ENCODE measurements around the gene DACT3. TPM values are rescaled to one million over a fixed set of nuclear protein-coding genes. Genes with fewer than 3 reads are reported as not detected.

DACT3 gene
- total RNA-seq, 1 donor from 2014 or later: 10.0 TPM

DNA sequence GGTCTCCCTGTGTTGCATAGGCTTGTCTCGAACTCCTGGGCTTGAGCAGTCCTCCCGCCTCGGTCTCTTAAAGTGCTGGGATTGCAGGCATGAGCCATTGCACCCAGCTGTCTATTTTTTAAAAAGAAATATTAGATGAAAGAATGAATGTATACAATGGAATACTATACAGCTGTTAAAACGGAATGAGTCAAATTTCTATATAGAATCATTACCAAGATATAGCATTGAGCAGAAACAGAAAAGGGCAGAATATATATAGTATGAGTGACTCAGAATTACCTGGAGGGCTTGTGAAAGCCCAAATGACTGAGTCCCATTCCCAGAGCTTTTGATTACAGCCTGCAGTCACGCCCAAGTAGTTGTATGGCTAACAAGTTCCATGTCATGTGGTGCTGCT lies 4.4 kb downstream of the DACT3 start:
- no peak for TF ChIP-seq CTCF (IDR thresholded peaks at IDR 0.05)
- H3K27me3 ChIP-seq: peaks cover 36% of the 10 kb centered on the region
- peaks cover 17% of the 10 kb centered on the region for H3K4me1 ChIP-seq
- DNase-seq (no peak), ATAC-seq (no peak)
- H3K36me3 ChIP-seq: no peaks in the 10 kb centered on the region
- H3K4me3 ChIP-seq: no peak overlapping the region
- intact Hi-C loops (cut with DNase I): no loop called here
- H3K27ac ChIP-seq: no peak overlapping the region
- no peaks in the 10 kb centered on the region for H3K9me3 ChIP-seq

- no peak for TF ChIP-seq CTCF (IDR thresholded peaks at IDR 0.05)
These were observed 6.3 kb downstream of the DACT3 start for GRCh38 chr19:46654621-46655152.

DNA sequence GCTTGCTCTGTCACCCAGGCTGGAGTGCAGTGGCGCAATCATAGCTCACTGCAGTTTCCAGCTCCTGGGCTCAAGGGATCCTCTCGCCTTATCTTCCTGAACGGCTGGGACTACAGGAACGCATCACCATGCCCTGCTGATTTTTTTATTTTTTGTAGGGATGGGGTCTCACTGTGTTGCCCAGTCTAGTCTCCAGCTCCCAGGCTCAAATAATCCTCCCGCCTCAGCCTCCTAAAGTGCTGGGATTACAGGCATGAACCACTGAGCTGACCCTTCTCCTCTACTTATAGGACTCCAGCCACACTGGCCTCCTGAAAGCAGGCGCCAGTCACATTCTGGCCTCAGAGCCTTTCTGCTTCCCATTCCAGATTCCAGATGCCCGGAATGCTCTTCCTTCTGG lies 10.5 kb downstream of the DACT3 start:
- Histone ChIP-seq H3K36me3 (no peaks in the 10 kb centered on the region), H3K27ac (no peak overlapping the region), H3K27me3 (peaks cover 39% of the 10 kb centered on the region), H3K9me3 (no peaks in the 10 kb centered on the region), H3K4me1 (no peaks in the 10 kb centered on the region), H3K4me3 (no peak overlapping the region)
- DNase-seq: no peak
- intact Hi-C loops (cut with DNase I): no loop called here
- TF ChIP-seq CTCF (IDR thresholded peaks at IDR 0.05): no peak
- no peak for ATAC-seq

More at GRCh38 chr19:46654621-46655152, 6.3 kb downstream of the DACT3 start:
- Histone ChIP-seq H3K36me3 (no peaks in the 10 kb centered on the region), H3K27ac (no peak overlapping the region), H3K27me3 (peaks cover 36% of the 10 kb centered on the region), H3K4me3 (no peak overlapping the region), H3K9me3 (no peaks in the 10 kb centered on the region), H3K4me1 (peaks cover 4% of the 10 kb centered on the region)
- intact Hi-C loops (cut with DNase I): no loop called here
- ATAC-seq (no peak), DNase-seq (no peak)

GRCh38 chr19:46648961-46649960 lies 11.7 kb downstream of the DACT3 start:
- H3K4me1 ChIP-seq: no peaks in the 10 kb centered on the region
- ATAC-seq (no peak), DNase-seq (no peak)

More at GRCh38 chr19:46648961-46649960, 11.7 kb downstream of the DACT3 start:
- H3K4me3 ChIP-seq: no peak overlapping the region
- H3K36me3 ChIP-seq: no peaks in the 10 kb centered on the region
- TF ChIP-seq CTCF (IDR thresholded peaks at IDR 0.05): no peak
- H3K27me3 ChIP-seq: peaks cover 39% of the 10 kb centered on the region
- H3K27ac ChIP-seq: no peak overlapping the region
- intact Hi-C loops (cut with DNase I): no loop called here
- no peaks in the 10 kb centered on the region for H3K9me3 ChIP-seq

Measured in upper lobe of right lung (tissue), 1 donor.